Measurements from ENCODE around the gene SLC9A9.

GRCh38 chr3:143475981-143476380 lies 372.3 kb downstream of the SLC9A9 start:
- TF ChIP-seq CTCF (optimal IDR thresholded peaks at IDR 0.05 in 1 of 3, IDR thresholded peaks at IDR 0.05 in 1 of 3, conservative IDR thresholded peaks at IDR 0.05 in 1 of 3; ENCODE audit: extremely low read depth in 1 of 3, insufficient read depth in 2 of 3, low read length in 3 of 3) (no peak), EZH2 (IDR thresholded peaks at IDR 0.05; ENCODE audit: low read length) (no peak)

Measured in keratinocyte (primary cell).